HG03378 (cell line): ENCODE data around the gene TTLL4.

Source experiments
- ATAC-seq: cut with Tn5 transposase; IDR thresholded peaks from one replicate; pipeline ENCODE4 v1.9.1; 2021; ENCODE audit warnings: mild to moderate bottlenecking, moderate library complexity; ENCODE audit not compliant: unreplicated experiment

The TTLL4 gene

DNA sequence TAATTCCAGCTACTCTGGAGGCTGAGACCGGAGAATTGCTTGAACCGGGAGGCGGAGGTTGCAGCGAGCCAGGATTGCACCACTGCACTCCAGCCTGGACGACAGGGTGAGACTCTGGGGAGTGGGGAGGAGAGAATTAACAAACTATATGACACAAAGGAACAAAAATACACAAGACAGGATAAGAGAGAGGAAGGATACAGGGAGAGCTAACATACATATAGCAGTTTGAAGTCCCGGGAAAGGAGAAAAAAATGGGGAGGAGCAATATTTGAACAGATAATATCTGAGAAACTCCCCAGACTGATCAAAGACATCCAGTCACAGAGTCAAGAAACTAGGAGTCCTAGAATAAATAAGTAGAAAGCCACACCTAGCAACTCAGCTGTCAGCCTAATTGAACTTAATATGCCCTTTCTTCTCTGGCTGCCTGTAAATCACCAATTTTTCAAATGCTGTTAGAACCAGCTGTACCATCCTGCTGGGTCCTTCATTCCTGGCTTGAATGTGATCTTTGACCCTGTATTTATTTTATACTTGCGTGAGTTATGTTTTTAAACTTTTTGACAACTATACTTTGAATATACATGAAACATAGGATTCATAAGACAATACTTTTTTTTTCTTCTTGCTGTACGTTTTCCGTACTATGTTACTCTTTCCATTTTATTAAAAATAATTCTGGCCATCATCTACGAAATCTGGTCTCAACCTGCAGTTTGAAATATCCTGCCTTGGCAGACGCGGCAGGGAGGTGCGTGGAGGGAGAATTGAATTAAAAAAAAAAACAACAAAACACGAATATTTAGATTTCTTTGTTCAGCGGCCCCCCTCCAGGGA lies 70.4 kb downstream of the TTLL4 start:
- no peak for ATAC-seq

DNA sequence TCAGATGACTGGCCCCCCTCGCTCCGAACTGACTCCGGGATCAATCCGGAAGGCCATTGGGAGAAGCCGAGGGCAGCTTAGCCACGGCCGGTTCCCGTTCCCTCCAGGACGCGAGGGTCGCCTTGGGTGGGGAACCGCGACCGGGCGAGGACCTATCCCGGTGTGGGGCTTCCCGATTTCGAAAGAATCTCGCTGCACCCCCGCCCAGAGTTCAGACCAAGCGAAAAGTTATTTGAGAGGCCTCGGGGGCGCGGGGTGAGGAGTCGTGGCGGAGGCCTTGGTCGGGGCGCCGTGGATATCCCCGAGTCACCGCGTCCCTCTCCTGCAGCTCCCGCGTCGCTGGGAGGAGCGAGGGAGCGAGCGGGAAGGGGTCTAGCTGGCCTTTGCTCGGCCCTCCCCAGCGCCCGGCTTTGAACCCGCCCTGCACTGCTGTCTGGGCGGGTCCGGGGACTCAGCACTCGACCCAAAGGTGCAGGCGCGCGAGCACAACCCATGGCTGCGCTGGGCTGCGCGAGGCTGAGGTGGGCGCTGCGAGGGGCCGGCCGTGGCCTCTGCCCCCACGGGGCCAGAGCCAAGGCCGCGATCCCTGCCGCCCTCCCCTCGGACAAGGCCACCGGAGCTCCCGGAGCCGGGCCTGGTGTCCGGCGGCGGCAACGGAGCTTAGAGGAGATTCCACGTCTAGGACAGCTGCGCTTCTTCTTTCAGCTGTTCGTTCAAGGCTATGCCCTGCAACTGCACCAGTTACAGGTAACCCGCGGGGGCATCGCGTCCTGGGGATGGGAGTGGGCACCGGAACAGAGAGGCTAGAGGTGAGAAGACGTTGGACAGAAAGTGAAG lies 71.3 kb downstream of the TTLL4 start, which contains the start of gene CYP27A1:
TSS of gene CYP27A1 (plus strand) at position 457 of the 837 bp plus-strand sequence. CDS start at position 493, 36 bp downstream.
- no peak for ATAC-seq

DNA sequence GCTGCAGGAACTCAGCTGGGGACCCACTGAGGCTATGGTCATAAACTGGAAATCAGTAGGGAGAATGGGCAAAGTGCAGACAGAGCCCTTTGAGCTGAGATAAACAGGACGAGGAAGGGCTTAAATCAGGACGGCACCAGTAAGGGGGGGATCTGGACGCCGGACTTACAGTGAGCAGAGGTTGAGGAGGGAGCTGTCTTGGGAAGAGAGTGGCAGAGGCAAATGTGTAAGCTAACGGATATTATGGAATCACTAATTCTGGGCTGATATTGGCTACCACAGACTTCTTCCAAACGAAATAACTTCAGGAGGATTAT lies 71.9 kb downstream of the TTLL4 start:
- ATAC-seq, result no peak

DNA sequence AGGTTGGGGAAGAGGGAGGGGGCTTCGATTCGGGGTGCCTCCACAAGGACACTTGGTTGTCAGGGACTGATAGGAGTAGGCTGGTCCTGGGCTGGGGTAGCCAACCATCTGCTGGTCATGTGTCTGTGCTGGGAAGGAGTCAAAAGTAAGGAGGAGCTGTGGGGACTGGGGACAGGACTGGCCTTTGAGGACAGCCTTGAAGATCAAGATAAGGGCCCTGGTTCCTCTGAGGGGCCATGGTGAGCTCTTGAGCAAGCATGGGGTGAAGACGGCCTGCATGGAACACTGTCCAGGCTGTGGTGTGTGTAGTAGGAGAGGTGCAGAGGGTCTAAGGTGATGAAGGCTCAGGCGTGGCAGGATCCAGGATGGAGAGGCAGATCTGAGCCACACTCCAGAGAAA lies 73.1 kb downstream of the TTLL4 start:
- no peak for ATAC-seq

DNA sequence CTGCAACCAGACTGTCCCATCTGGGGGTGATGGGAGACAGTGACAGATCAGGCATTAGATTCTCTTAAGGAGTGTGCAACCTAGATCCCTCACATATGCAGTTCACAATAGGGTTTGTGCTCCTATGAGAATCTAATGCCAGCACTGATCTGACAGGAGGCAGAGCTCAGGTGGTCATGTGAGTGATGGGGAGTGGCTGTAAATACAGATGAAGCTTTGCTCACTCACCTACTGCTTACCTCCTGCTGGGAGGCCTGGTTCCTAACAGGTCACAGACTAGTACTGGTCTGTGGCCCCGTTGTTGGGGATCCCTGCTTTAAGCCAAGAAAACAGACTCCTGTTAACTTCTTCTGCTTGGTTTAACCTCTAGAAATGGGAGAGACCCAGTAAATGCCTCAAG lies 74.5 kb downstream of the TTLL4 start:
- ATAC-seq, result no peak

DNA sequence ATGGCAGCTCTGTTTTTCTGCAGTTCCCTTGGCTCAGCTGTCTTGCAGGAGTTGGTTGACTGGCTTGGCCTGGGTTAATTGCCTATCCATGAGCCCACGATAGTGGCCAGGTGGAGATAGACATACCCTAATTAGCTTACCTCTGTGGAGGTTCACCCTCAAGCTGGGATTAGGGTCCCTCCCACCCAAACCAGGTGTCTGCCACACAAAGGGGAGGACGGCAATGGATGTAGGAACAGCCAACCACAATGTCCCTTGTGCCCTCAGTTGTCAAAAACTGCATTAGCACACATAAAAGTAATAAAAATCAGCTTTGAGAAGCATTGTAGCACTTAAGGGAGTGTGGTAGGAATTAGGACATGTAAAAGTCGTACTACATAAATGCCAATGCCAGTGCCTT lies 75.5 kb downstream of the TTLL4 start:
- no peak for ATAC-seq

DNA sequence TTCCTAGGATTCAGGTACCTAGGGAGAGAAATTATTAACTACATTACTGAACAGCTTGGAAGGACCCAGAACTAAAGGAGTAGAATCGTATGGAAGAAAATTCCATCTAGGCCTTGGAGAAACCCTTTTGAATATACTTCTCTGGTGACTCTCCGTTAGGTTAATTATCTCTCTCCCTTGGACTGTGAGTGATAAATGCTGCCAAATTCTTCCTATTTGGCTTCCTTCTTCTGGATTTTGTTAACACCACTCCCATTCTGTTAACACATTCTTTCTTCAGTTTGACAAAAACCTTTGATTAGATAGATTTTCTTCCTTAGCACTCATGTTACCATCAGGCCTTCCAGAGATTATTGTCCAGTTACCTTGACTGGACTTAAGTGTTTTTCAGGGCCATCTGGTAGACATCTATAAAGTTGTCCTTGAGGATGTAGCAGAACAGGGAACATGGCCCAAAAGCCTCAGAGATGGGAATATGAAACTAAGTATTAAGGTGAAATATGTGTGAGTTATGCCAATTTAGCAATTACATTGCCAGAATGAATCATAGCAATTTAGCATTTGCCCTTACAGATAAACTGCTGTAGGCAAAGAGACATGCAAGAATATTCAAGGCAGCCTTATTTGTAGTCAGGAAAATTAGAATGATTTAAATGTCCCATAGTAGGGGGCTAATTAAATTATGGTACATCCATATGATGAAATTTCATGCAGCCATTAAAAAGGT lies 78.1 kb downstream of the TTLL4 start:
- ATAC-seq, result no peak

DNA sequence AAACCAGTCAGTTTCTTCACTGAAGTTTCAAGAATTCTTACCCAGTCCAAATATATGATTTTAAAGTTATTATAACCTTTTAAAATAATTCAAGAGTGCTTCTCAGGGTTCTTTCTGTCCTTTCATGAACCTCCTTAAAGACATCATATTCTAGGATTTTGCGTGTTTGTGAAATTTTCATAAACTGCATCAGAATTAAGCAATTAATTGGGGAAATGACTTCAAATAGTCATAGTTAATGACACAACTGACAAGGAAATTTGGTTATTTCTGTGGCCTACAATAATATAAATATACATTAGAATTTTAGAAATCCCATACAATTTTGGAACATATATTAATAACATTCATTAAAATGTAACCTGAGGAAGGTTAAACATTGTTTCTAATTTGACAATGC lies 81.8 kb downstream of the TTLL4 start:
- ATAC-seq, result no peak

DNA sequence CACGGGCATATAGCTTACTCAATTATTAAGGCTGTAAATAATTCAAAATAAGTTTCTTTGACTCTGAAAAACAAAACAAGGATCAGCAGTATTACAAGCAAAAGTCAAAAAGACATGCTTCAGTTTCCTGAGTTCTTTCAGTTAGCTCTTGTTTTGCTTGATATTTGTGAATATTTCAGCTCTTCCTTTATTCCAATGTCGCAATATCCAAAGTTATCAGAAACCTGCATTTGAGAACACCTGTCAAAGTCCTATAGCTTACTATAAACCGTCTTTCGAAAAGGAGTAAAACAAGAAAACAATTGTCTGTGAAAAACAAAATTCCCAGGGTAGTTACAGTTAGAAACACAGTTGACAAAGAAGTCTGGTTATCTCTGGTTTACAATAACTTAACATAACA lies 86.1 kb downstream of the TTLL4 start:
- no peak for ATAC-seq

DNA sequence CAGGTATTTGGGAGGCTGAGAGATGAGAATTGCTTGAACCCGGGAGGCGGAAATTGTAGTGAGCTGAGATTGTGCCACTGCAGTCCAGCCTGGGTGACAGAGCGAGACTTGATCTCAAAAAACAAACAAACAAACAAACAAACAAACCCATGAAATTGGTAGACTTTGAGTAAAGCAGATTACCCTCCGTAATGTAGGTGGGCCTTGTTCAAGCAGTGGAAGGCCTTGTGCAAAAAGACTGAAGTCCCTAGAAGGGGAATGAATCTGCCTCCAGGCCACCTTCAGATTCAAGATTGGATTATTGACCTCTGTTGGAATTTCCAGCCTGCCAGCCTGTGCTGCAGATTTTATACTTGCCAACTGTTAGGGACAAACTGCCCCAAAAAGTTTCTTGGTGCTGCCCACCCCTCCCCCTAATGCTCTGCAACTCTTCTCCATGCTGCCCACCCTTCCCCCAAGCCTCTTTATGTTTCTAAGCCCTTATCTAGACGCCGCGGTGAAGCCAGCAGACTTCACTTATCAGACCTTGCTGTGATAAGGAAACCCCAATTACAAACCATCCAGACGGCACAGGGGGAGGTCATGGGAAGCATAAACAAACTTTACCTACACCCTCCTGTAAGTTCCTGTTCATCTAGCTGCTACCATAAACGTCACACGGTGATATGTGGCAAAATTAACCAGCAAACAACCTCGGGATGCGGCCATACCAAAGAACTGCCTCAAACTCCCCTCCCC lies 88.3 kb downstream of the TTLL4 start:
- no peak for ATAC-seq

DNA sequence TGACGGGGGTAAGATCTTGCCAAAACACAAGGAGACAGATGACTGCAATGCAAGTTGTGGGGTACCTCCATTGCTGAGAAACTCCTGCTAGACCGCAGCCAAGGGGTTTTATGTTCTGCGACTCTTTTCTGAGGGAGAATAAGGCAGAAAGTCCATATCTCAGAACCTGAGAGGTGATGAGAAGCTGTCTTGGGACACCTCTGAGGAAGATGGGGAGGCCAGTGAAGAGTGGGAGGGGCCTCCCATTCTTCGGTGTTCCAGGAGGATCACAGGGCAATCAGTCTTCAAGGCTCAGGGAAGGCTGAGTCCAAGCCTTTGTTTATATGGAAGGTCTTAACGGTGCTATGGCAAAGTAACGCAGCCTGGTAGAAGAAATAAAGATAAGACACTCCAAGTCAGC lies 89.4 kb downstream of the TTLL4 start:
- ATAC-seq, result no peak

DNA sequence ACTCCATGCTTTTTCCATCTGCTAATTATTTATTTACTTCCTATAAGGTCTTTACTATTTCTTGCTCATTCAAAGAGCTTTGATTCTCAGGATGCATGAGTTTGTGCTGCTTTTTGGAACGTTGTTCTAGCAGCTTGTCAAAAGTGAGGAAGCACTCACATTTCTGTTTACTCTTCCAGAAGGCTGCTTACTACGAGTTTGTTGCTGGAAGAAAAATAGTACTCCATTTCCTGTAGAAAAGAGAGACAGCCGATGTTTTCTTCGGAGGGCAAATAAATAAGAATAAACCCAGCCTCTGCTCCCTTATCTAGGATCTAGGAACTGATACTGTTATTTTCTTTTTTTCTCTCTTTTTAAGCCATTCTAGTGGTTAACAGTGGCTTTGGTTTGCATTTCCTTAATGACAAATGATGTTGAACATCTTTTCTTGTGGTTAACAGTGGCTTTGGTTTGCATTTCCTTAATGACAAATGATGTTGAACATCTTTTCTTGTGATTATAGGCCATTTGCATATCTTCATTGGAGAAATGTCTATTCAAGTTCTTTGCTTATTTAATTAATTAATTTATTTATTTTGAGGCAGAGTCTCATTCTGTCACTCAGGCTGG lies 91.9 kb downstream of the TTLL4 start:
- ATAC-seq, result no peak

DNA sequence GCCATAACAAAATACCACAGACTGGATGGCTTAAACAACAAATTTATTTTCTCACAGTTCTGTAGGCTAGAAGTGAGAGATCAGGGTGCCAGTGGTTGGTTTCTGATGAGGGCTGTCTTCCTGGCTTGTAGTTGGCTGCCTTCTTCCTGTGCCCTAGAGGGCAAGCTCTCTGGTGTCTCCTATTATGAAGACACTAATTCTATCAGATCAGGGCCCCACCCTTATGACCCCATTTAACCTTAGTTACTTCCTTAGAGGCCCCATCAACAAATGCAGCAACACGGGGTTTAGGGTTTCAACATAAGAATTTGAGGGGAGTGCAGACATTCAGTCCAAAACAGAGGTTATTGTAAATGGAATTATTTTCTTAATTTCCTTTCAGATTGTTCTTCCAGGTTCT lies 94.2 kb downstream of the TTLL4 start:
- ATAC-seq, result no peak
